GM19099 (cell line): ENCODE results near the gene RFPL4A.
"Not testable (repeated sequence)": the region's sequence is repeated elsewhere in the genome, so short reads cannot be mapped to it uniquely, and the experiment has no call there.

Experiments used
- POLR2A ChIP-seq: IDR thresholded peaks from 3 replicates; pipeline ENCODE4 v1.6.1; 2011; ENCODE audit warnings: low read depth; ENCODE audit not compliant: insufficient read length; ENCODE audit errors: extremely low read depth

The RFPL4A gene

DNA sequence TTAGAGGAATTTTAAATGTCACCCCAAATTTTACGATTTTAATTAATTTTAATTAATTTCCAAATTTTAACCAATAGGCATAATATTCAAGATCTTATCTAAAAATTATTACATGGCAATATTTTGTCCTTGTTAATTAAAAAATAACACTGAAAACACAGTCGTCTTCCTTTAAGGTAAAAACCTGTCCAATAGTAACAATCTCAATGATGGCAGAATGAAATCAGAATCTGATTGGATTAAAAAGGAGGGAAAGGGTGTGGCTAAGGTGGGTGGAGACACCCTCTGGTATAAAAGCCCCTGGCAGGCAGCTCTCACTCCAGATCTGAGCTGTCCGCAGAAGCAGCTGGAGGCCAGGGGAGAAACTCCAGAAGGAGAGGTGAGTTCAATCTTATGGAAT is at the start of gene RFPL4A:
Gene RFPL4A (plus strand): TSS at position 301 of the 400 bp plus-strand sequence. CDS start 2,704 bp downstream, outside the sequence.
- TF ChIP-seq POLR2A, result not testable (repeated sequence)

DNA sequence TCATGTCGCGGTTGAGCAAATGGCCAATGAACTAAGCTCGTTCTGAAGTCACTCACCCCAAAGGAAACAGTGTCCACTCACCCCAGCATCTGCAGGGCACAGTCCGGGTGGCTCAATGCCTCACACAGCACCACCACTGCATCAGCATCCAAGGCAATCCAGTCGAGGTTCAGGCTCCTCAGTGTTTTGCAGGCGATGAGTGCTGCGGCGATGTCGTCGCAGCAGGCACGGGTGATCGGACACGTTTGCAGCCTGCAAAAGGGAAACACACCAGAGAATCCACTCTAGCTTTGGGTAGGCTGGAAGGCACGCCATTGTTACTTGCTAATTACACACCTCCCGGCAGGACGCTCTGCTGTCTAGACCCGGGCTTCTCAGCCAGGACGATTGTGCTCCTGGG is 47.2 kb upstream of the RFPL4A start:
- TF ChIP-seq POLR2A, result no peak

DNA sequence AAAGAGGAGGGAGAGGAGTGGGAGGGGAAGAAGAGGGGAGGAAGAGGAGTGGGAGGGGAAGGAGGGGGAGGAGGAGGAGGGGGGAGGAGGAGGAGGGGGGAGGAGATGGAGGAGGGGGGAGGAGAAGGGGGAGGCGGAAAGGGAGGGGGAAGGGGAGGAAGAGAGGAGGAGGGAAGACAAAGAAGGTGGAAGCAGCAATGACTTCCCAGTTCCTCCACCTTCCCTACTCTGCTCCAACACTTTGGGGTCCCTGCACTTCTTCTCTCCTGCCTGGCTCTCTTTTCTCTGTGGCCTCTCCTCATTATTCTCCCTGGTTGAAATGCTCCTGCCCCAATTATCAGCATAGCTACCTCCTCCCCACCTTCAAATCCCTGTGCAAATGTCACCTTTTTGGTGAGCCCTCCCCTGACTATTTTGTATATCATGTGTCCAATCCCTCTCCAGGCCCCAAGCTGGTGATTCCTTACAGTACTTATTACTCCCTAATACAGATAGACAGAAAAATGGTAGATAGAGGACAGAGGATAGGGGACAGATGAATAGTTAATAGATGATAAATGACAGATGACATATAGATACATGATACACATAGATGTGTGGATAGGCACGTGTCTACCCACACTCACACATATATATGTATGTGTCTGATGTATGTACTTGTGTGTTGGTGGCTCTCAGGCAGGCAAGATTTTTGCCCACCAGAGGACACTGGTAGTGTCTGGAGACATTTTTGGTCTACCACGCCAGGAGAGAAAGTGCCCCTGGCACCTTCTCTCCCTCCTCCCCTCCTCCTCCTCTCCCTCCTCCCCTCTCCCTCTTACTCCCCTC is 45.9 kb upstream of the RFPL4A start:
- no peak for TF ChIP-seq POLR2A

DNA sequence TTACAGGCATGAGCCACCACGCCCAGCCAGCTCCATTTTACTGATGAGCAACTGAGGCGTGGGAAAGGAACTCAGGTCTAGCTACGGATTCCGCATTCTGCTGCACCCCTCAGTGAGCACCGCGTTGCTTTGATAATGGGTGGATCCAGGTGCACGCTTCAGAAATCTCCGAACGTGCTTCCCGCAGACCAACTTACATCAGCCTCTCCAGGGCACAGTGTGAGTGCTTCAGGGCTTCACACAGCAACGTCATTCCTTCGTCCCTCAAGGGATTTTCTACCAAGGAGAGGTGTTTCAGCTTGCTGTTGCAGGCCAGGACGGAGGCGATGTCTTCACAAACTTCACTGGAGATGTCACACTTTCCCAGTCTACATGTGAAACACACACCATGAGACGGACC is 42.4 kb upstream of the RFPL4A start:
- no peak for TF ChIP-seq POLR2A

DNA sequence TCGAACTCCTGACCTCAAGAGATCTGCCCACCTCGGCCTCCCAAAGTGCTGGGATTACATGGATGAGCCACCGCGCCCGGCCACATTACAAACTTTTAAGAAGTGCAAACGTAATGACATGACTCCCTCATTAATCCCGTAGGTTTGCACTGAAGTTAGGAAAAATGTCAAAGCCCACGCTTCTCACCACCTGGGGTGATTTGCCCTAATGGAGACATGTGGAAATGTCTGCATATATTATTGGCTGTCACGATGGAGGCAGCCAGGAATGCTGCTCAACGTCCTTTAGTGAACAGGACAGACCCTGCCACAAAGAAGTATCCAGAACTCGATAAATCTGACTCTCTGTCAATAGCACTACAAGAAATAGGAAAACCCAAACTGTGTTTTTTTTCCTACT is 41.6 kb upstream of the RFPL4A start:
- TF ChIP-seq POLR2A, result no peak

DNA sequence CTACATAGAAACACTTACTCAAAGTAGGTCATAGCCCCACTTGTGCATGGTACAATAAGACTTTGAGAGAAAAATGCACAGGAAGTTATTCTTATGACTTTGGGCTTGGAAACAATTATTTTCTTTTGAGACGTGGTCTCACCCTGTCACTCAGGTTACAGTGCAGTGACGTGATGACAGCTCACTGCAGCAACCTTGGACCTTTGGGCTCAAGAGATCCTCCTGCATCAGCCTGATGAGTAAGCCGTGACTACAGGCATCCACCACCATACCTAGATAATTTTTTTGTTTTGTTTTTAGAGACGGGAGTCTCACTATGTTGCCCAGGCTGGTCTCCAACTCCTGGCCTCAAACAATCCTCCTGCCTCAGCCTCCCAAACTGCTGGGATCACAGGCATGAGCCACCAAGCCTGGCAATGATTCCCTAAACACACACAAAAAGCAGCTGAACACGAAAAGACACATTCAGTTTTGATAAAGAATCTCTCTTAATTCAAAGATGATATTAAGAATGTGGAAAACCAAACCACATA is 38.6 kb upstream of the RFPL4A start:
- TF ChIP-seq POLR2A, result no peak

DNA sequence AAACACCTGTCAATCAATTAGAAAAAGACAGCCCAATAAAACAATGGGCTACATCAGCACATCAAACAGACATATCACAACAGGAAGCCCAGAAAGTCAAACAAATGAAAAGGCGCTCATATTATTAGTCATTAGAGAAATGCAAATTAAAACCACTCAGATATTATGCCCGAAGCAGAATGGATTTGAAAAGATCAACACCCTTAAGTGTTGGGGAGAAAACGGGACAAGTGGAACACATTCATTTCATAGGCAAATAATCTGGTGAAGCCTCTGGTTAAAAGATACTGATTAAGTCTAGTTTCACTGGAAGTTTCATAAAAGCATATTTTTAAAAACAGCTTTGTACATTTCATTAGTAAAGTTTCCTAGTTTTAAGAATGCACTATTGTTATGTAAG is 38.1 kb upstream of the RFPL4A start:
- no peak for TF ChIP-seq POLR2A

DNA sequence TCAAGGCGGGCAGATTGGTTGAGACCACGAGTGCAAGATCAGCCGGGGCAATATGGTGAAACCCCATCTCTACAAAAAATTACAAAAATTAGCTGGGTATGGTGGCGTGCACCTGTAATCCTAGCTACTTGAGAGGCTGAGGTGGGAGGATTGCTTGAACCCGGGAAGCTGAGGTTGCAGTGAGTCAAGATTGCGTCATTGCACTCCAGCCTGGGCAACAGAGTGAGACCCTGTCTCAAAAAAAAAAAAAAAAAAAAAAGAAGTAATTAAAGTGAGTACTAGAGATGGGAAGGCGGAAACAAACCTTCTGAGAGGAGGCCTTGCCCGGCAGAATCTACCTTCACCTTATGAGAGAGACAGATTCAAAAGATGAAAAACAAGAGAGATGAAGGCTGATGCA is 35.4 kb upstream of the RFPL4A start:
- no peak for TF ChIP-seq POLR2A

DNA sequence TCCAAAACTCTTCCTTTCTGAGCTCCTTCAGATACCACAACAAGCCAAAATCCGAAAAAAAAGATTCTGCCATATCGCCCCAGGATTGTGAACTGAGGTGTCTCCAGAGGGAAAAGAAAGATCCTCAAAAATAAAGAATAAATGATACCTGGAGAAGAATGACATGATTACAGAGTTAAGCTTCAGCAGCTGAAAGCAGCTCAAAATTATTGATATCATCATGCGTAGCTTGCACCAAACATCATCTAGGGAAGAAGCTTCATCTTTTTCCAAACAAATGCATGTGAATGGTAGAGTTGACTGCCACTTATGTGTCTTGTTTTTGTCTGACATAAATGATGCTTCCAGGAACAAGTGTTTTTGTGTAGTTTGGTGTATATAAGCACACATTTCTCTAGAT is 20.6 kb upstream of the RFPL4A start, which contains the start of gene NLRP9:
Gene NLRP9 (minus strand): TSS at position 101 of the 400 bp plus-strand sequence. CDS start 28 bp downstream, at position 73.
- no peak for TF ChIP-seq POLR2A

DNA sequence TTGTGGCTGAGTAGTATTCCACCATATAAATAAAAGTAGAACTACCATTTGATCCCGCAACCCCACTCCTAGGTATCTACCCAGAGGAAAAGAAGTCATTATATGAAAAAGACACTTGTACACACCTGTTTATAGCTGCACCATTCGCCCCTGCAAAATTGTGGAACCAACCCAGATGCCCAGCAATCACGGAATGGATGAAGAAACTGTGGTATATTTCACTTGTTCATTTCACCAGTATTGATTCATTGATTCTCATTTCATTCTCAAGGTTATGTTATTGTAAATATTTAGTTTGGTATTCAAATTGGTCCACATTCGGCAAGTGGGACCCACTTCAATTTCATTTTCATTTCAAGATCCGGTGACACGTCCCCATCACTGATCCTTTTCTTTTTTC is 8.2 kb upstream of the RFPL4A start:
- no peak for TF ChIP-seq POLR2A

DNA sequence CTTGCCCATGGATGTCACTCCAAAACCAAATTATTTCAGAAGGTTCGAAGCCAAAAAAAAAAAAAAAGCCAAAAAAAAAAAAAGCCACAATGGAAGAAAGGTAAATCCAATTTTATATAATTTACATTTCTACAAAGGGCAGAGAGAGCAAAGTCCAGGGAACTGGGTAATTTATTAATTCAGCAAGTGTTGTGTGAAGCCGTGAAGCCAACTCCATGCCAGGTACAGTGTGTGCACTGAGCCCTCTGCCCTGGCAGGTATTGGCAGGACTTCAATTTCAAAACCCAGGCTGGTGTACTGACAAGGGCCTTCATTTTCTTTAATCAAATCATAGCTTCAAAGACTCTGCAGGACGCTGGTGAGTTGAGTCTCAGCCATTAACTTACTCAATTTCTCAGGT is 5.5 kb upstream of the RFPL4A start:
- no peak for TF ChIP-seq POLR2A

DNA sequence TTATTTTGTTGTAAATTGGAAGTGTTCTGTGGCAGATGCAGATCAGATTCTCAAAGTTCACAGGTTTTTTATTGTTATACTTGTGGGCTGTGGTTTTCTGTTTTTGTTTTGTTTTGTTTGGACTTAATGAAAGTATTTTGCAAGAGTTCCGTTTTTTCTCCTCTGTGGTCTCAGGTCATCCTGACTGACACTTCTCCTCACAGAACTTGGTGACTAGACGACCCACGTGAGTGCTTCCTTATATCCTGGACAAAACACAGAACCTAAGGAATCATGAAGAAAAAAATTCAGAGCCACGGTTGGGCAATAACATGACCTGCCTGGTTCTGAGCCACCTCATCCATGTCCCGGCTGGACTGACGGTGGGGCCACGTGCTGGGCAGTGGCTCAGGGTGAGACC is 7.6 kb downstream of the RFPL4A start:
- TF ChIP-seq POLR2A, result no peak

DNA sequence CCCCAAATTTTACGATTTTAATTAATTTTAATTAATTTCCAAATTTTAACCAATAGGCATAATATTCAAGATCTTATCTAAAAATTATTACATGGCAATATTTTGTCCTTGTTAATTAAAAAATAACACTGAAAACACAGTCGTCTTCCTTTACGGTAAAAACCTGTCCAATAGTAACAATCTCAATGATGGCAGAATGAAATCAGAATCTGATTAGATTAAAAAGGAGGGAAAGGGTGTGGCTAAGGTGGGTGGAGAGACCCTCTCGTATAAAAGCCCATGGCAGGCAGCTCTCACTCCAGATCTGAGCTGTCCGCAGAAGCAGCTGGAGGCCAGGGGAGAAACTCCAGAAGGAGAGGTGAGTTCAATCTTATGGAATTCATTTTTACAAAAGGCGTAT is 9.9 kb downstream of the RFPL4A start, which contains the start of gene RFPL4AL1:
Gene RFPL4AL1 (plus strand): TSS at position 301 of the 400 bp plus-strand sequence. CDS start 2,687 bp downstream, outside the sequence.
- not testable (repeated sequence) for TF ChIP-seq POLR2A

DNA sequence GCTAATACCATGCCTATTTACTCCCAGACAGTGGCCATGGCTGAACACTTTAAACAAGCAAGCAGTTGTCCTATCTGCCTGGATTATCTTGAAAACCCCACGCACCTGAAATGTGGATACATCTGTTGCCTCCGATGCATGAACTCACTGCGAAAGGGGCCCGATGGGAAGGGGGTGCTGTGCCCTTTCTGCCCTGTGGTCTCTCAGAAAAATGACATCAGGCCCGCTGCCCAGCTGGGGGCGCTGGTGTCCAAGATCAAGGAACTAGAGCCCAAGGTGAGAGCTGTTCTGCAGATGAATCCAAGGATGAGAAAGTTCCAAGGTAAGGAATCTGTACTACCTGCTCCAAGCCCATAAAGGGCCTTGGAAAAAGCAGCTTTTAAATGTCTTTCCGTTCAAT is 18.6 kb downstream of the RFPL4A start:
- no peak for TF ChIP-seq POLR2A

DNA sequence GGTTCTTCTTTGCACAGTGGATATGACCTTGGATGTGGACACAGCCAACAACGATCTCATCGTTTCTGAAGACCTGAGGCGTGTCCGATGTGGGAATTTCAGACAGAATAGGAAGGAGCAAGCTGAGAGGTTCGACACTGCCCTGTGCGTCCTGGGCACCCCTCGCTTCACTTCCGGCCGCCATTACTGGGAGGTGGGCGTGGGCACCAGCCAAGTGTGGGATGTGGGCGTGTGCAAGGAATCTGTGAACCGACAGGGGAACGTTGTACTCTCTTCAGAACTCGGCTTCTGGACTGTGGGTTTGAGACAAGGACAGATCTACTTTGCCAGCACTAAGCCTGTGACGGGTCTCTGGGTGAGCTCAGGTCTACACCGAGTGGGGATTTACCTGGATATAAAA is 19.4 kb downstream of the RFPL4A start:
- TF ChIP-seq POLR2A, result no peak

DNA sequence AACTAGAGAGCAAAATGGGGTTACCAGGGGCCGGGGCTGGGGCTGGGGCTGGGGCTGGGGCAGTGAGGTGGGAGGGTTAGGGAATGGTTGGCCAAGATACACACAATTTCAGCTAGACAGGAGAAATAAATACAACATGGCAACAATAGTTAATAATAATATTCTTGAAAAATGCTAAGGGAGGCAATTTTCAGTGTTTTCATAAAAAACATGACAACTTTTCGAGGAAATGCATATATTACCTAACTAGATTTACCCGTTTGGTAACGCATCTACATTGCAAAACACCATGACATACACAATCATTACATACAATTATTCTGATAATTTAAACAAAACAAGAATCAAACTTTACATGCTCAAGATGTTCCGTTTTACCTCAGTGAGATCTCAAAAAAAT is 22.2 kb downstream of the RFPL4A start:
- no peak for TF ChIP-seq POLR2A
